Activated T-cell treated with anti-CD3 and anti-CD28 coated beads, Interleukin-2, amount 50 U/mL, for 24 hours (primary cell): ENCODE data around the gene GPR158.

Source experiments
- DNase-seq: peaks from one replicate; pipeline ENCODE4 v3.0.0-alpha.2; 2020
- H3K27ac Mint-ChIP-seq: 2 replicates; pipeline ENCODE4 v1.8.0; 2020; ENCODE audit warnings: mild to moderate bottlenecking, mixed read lengths
- H3K27me3 Mint-ChIP-seq: 2 replicates; pipeline ENCODE4 v1.8.0; 2020; ENCODE audit warnings: mixed read lengths
- H3K36me3 Mint-ChIP-seq: 2 replicates; pipeline ENCODE4 v1.8.0; 2020; ENCODE audit warnings: low read depth, mixed read lengths
- H3K4me1 Mint-ChIP-seq: 2 replicates; pipeline ENCODE4 v1.8.0; 2020; ENCODE audit warnings: low read depth, mixed read lengths
- H3K4me3 Mint-ChIP-seq: 2 replicates; pipeline ENCODE4 v1.8.0; 2020; ENCODE audit warnings: mild to moderate bottlenecking, moderate library complexity, mixed read lengths
- H3K9me3 Mint-ChIP-seq: 2 replicates; pipeline ENCODE4 v1.8.0; 2020; ENCODE audit warnings: mixed read lengths

GPR158 gene

GRCh38 chr10:25455980-25456567 is 281.3 kb downstream of the GPR158 start:
- H3K27ac Mint-ChIP-seq = no peak overlapping the region
- no peaks in the 10 kb centered on the region for H3K27me3 Mint-ChIP-seq
- H3K4me1 Mint-ChIP-seq = no peaks in the 10 kb centered on the region
- no peak for DNase-seq
- H3K4me3 Mint-ChIP-seq = no peak overlapping the region
- peaks cover 13% of the 10 kb centered on the region for H3K9me3 Mint-ChIP-seq
- no peaks in the 10 kb centered on the region for H3K36me3 Mint-ChIP-seq

DNA sequence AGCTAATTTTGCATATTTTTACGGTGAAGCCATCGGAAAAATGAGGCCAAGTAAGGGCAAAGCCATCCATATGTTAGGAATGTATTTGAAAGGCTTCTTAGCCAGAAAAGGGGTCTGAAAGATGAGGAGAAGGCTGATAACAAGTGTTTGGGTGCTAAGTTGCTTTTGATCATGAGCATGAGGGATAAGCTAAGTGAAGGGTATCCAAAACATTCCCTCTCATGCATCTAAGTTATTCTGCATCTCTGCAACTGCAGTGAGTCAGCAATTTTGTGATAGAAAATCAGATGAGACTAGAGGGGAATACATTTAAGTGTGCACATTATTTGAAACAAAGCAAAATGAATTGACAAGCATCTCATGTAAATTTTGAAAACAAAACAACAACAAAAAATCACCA is 282.8 kb downstream of the GPR158 start:
- H3K36me3 Mint-ChIP-seq = no peaks in the 10 kb centered on the region
- H3K4me1 Mint-ChIP-seq = no peaks in the 10 kb centered on the region
- peaks cover 16% of the 10 kb centered on the region for H3K9me3 Mint-ChIP-seq
- H3K27me3 Mint-ChIP-seq = no peaks in the 10 kb centered on the region
- H3K4me3 Mint-ChIP-seq = no peak overlapping the region
- DNase-seq = no peak
- no peak overlapping the region for H3K27ac Mint-ChIP-seq

DNA sequence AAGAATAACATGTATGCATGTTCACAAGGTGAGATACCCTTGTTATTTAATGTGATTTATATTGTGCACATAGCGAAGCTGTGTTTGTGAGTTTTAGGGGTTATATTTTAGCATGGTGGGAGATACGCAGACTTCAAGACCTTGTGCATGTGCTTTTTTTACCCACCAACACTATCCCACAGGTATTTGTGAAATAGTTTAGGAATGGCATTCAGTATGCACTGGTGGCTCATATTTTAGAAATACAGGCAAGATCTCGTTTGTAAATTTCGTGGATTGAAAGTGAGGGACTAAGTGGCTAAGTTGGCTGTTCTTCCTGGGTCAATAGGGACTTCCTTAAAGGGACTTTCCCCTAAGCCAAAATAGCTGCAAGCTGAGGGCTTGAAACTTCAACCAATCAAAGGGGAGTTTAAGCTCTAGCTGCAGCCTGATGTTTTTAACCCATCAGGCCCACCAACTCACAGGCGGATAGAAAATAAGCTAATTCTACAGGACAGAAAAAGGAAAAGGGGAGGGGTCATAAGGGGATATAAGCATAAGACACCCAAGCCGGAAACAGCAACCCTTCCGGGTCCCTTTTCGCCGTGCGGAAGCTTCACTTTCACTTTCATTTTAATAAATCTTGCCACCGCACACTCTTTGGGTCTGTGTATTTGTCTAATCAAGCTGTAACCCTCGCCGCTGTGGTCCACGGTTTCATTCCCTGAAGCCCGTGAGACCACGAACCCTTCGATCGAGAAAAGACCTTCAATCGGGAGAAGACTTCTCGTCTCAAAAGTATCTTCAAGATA is 291.0 kb downstream of the GPR158 start:
- H3K9me3 Mint-ChIP-seq = peaks cover 9% of the 10 kb centered on the region
- no peak overlapping the region for H3K27ac Mint-ChIP-seq
- no peak overlapping the region for H3K4me3 Mint-ChIP-seq
- no peaks in the 10 kb centered on the region for H3K36me3 Mint-ChIP-seq
- no peak for DNase-seq
- H3K4me1 Mint-ChIP-seq = no peaks in the 10 kb centered on the region
- no peaks in the 10 kb centered on the region for H3K27me3 Mint-ChIP-seq

DNA sequence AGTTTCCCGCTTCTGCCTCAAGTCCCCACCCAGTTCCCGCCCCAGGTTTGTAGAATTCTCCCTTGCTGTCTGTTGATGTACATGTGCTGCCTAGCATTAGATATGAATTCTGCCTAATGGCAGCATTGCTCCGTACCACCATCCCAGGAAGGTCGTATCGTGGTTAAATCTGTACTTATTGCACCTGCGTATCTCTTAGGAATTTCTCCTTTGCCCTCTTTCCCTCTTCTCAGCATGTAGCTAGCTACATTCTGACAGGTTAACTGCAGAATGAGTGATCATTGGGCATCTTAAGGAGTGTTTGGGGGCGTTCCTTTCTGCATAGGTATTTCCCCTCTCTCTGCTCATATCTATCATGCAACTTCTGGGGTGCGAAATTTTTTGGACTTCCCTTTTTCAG is 293.1 kb downstream of the GPR158 start:
- Mint-ChIP-seq H3K9me3 (peaks cover 5% of the 10 kb centered on the region), H3K36me3 (no peaks in the 10 kb centered on the region), H3K4me3 (no peak overlapping the region), H3K27ac (no peak overlapping the region), H3K27me3 (no peaks in the 10 kb centered on the region), H3K4me1 (no peaks in the 10 kb centered on the region)
- no peak for DNase-seq

- no peaks in the 10 kb centered on the region for H3K4me1 Mint-ChIP-seq
- H3K4me3 Mint-ChIP-seq = no peak overlapping the region
- peaks cover 14% of the 10 kb centered on the region for H3K9me3 Mint-ChIP-seq
- no peaks in the 10 kb centered on the region for H3K36me3 Mint-ChIP-seq
- DNase-seq = no peak
- no peak overlapping the region for H3K27ac Mint-ChIP-seq
- no peaks in the 10 kb centered on the region for H3K27me3 Mint-ChIP-seq
Measured at GRCh38 chr10:25481467-25481866, 306.7 kb downstream of the GPR158 start.

GRCh38 chr10:25483999-25484398 is 309.2 kb downstream of the GPR158 start:
- H3K27ac Mint-ChIP-seq = no peak overlapping the region
- no peaks in the 10 kb centered on the region for H3K36me3 Mint-ChIP-seq
- no peak for DNase-seq
- no peaks in the 10 kb centered on the region for H3K4me1 Mint-ChIP-seq
- H3K4me3 Mint-ChIP-seq = no peak overlapping the region
- no peaks in the 10 kb centered on the region for H3K27me3 Mint-ChIP-seq
- H3K9me3 Mint-ChIP-seq = peaks cover 13% of the 10 kb centered on the region

GRCh38 chr10:25487266-25487665 is 312.5 kb downstream of the GPR158 start:
- DNase-seq = no peak
- Mint-ChIP-seq H3K4me1 (no peaks in the 10 kb centered on the region), H3K27ac (no peak overlapping the region), H3K27me3 (no peaks in the 10 kb centered on the region), H3K4me3 (no peak overlapping the region), H3K9me3 (peaks cover 10% of the 10 kb centered on the region), H3K36me3 (no peaks in the 10 kb centered on the region)

GRCh38 chr10:25492040-25492439 is 317.2 kb downstream of the GPR158 start:
- Mint-ChIP-seq H3K27me3 (no peaks in the 10 kb centered on the region), H3K9me3 (no peaks in the 10 kb centered on the region), H3K4me3 (no peak overlapping the region), H3K27ac (no peak overlapping the region), H3K4me1 (no peaks in the 10 kb centered on the region), H3K36me3 (no peaks in the 10 kb centered on the region)
- DNase-seq = no peak

- DNase-seq = no peak
- Mint-ChIP-seq H3K9me3 (no peaks in the 10 kb centered on the region), H3K27ac (no peak overlapping the region), H3K4me1 (no peaks in the 10 kb centered on the region), H3K4me3 (no peak overlapping the region), H3K36me3 (no peaks in the 10 kb centered on the region), H3K27me3 (no peaks in the 10 kb centered on the region)
Measured at GRCh38 chr10:25492680-25493079, 317.9 kb downstream of the GPR158 start.

DNA sequence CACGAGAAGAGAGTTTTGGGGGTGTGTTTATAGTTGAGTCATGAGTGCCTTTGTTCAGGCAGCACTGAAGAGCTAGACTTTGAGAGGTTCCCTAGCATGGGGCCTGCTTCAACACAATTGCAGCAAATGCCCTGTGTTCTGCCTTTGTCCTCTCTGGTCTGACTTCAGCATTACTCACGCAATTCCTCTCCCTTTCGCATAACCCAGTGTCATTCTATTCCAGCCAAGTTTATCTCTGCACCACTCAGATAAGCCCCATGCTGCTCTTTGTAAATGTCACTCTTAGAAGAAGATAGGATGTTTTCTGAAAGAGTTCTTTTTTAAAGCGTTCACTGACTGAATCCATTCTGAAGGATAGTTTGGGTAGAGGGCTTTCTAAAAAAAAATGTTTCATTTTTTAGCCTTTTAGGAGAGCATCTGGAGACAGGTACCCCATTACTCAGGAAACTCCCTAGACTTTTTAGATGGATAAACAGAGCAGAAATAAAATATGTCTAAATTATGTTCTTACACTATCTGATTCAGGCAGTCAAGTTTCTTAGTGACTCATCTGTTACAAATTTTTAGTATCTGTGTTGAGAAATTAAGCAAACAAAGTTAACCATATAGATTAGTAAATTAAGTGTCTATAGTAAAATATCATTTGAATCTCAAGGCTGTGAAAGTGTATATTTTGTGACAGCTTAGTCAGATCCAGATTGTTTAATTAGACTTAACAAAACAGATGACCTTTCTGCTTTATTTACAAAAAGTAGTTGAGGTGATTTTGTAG is 318.5 kb downstream of the GPR158 start:
- Mint-ChIP-seq H3K27ac (no peak overlapping the region), H3K4me3 (no peak overlapping the region), H3K36me3 (no peaks in the 10 kb centered on the region), H3K4me1 (no peaks in the 10 kb centered on the region), H3K27me3 (no peaks in the 10 kb centered on the region), H3K9me3 (no peaks in the 10 kb centered on the region)
- DNase-seq = no peak

- no peaks in the 10 kb centered on the region for H3K36me3 Mint-ChIP-seq
- H3K9me3 Mint-ChIP-seq = no peaks in the 10 kb centered on the region
- DNase-seq = no peak
- H3K27ac Mint-ChIP-seq = no peak overlapping the region
- H3K4me3 Mint-ChIP-seq = no peak overlapping the region
- H3K4me1 Mint-ChIP-seq = no peaks in the 10 kb centered on the region
- H3K27me3 Mint-ChIP-seq = no peaks in the 10 kb centered on the region
Measured at GRCh38 chr10:25497246-25497645, 322.4 kb downstream of the GPR158 start.

GRCh38 chr10:25498645-25499044 is 323.8 kb downstream of the GPR158 start:
- no peaks in the 10 kb centered on the region for H3K36me3 Mint-ChIP-seq
- no peak overlapping the region for H3K27ac Mint-ChIP-seq
- H3K4me1 Mint-ChIP-seq = no peaks in the 10 kb centered on the region
- no peaks in the 10 kb centered on the region for H3K9me3 Mint-ChIP-seq
- no peak overlapping the region for H3K4me3 Mint-ChIP-seq
- DNase-seq = no peak
- no peaks in the 10 kb centered on the region for H3K27me3 Mint-ChIP-seq

DNA sequence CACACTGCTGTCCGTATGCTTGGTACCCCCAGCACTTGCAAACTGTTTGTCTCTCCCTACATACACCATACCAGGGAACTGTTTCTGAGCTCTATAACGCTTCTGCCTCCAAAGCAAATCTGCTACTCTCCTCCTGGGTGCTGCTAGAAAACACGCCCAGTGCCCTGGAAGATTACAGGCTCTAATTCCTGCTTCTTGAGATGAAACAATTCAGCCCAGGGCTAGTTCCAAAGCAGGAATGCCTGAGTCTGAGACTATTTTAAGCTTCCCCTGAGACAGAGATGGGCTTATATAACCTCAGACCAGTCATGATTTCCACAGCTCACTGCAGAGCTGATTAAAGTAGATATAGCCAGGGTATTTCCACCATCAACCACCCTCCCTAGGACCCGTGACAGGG is 327.1 kb downstream of the GPR158 start:
- Mint-ChIP-seq H3K9me3 (peaks cover 4% of the 10 kb centered on the region), H3K36me3 (no peaks in the 10 kb centered on the region), H3K27me3 (no peaks in the 10 kb centered on the region), H3K4me1 (no peaks in the 10 kb centered on the region), H3K4me3 (no peak overlapping the region), H3K27ac (no peak overlapping the region)
- DNase-seq = no peak

DNA sequence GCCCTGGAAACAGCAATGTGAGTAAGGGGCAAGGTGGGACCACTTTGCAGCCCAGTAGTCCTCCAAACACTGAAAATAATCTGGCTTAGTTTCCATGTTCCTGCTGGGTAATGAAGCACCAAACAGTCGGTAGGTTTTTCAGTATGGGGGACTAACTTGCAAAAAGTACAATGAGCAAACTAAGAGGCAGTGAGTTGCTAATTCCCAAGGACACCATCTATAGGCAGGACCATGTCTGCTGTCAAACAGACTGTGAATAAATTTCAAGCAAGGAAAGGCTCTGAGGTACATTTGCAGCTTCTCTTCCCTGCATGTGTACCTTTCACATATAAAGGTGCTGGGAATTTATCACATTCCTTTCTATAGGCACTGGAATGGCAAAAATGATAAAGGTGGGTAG is 327.7 kb downstream of the GPR158 start:
- peaks cover 4% of the 10 kb centered on the region for H3K9me3 Mint-ChIP-seq
- no peak for DNase-seq
- no peaks in the 10 kb centered on the region for H3K36me3 Mint-ChIP-seq
- no peak overlapping the region for H3K27ac Mint-ChIP-seq
- H3K4me1 Mint-ChIP-seq = no peaks in the 10 kb centered on the region
- H3K27me3 Mint-ChIP-seq = no peaks in the 10 kb centered on the region
- no peak overlapping the region for H3K4me3 Mint-ChIP-seq

GRCh38 chr10:25504306-25504705 is 329.5 kb downstream of the GPR158 start:
- H3K9me3 Mint-ChIP-seq = peaks cover 4% of the 10 kb centered on the region
- DNase-seq = no peak
- no peaks in the 10 kb centered on the region for H3K36me3 Mint-ChIP-seq
- no peak overlapping the region for H3K4me3 Mint-ChIP-seq
- H3K27me3 Mint-ChIP-seq = no peaks in the 10 kb centered on the region
- no peak overlapping the region for H3K27ac Mint-ChIP-seq
- H3K4me1 Mint-ChIP-seq = no peaks in the 10 kb centered on the region
